Measurements from ENCODE around the gene TSPO.

- TF ChIP-seq YY1 (IDR thresholded peaks at IDR 0.05; ENCODE audit: low read depth) (no peak), FOXM1 (IDR thresholded peaks at IDR 0.05; ENCODE audit: borderline replicate concordance, low read depth) (no peak), TAF1 (IDR thresholded peaks at IDR 0.05; ENCODE audit: low read depth) (no peak), EP300 (IDR thresholded peaks at IDR 0.05; ENCODE audit: borderline replicate concordance) (no peak), RAD21 (IDR thresholded peaks at IDR 0.05; ENCODE audit: low read depth) (no peak), ZBTB7A (IDR thresholded peaks at IDR 0.05; ENCODE audit: low read depth) (no peak), CEBPB (IDR thresholded peaks at IDR 0.05) (no peak), MAX (IDR thresholded peaks at IDR 0.05) (no peak)
Measured at GRCh38 chr22:43152357-43153071, 1.2 kb downstream of the TSPO start.
